Measurements from ENCODE around the gene CYP1B1. TPM values are rescaled to one million over a fixed set of nuclear protein-coding genes. Genes with fewer than 3 reads are reported as not detected.
A peak's percentile ranks its signal among the peaks of the same experiment; 100 is the strongest.

The CYP1B1 gene
- total RNA-seq, 4 donors from 2014 or later = 2.5 to 29.1 (median 9.7) TPM

- intact Hi-C loops (cut with DNase I; ENCODE audit: low total_unique reads) = loop anchor here (5.0 kb wide), 2 partner anchors 94 to 196 kb away; no protein-coding TSS in a partner anchor
- no peaks in the 10 kb centered on the region for H3K36me3 ChIP-seq
- peaks cover 33 to 41% (median 37%) of the 10 kb centered on the region in 3 donors for H3K27me3 ChIP-seq
- in situ Hi-C loops (cut with MboI; ENCODE audit: low sequenced_read_pairs in 4 of 4) = no loop called here
- ATAC-seq (peak; percentile 40 to 66), DNase-seq (peak; percentile 36 to 49)
- peak overlapping the region; percentile 59 to 72 (median 66) for H3K4me3 ChIP-seq
- H3K9me3 ChIP-seq = no peaks in the 10 kb centered on the region
- peaks cover 0 to 18% of the 10 kb centered on the region in 2 donors for H3K4me1 ChIP-seq
- TF ChIP-seq CTCF (IDR thresholded peaks at IDR 0.05 in 4 of 5, conservative IDR thresholded peaks at IDR 0.05 in 1 of 5) = peak in 3 of 5 experiments; percentile 18 to 39 (median 27)
- TF ChIP-seq POLR2A (IDR thresholded peaks at IDR 0.05) = no peak
- peak overlapping the region; percentile 64 to 75 (median 73) for H3K27ac ChIP-seq
These were observed 280 bp upstream of the CYP1B1 start for GRCh38 chr2:38076152-38076709.

- intact Hi-C loops (cut with DNase I; ENCODE audit: low total_unique reads) = loop anchor here (5.0 kb wide), 2 partner anchors 93 to 197 kb away; no protein-coding TSS in a partner anchor
- H3K9me3 ChIP-seq = no peaks in the 10 kb centered on the region
- H3K4me3 ChIP-seq = peak overlapping the region; percentile 59 to 72 (median 66)
- peak overlapping the region; percentile 64 to 75 (median 73) for H3K27ac ChIP-seq
- in situ Hi-C loops (cut with MboI; ENCODE audit: low sequenced_read_pairs in 4 of 4) = no loop called here
- H3K36me3 ChIP-seq = no peaks in the 10 kb centered on the region
- DNase-seq (no peak), ATAC-seq (no peak)
- H3K27me3 ChIP-seq = peaks cover 33 to 37% (median 37%) of the 10 kb centered on the region in 3 donors
- H3K4me1 ChIP-seq = peaks cover 0 to 18% of the 10 kb centered on the region in 2 donors
- TF ChIP-seq POLR2A (IDR thresholded peaks at IDR 0.05) (no peak), CTCF (IDR thresholded peaks at IDR 0.05 in 4 of 5, conservative IDR thresholded peaks at IDR 0.05 in 1 of 5) (no peak)
These were observed 1.0 kb downstream of the CYP1B1 start for GRCh38 chr2:38074764-38075506.

- Histone ChIP-seq H3K36me3 (no peaks in the 10 kb centered on the region), H3K27me3 (peaks cover 33 to 37% (median 37%) of the 10 kb centered on the region in 3 donors), H3K4me1 (peaks cover 0 to 18% of the 10 kb centered on the region in 2 donors), H3K9me3 (no peaks in the 10 kb centered on the region), H3K27ac (peak overlapping the region; percentile 41 to 58 (median 52)), H3K4me3 (peak overlapping the region; percentile 59 to 72 (median 66))
- in situ Hi-C loops (cut with MboI; ENCODE audit: low sequenced_read_pairs in 4 of 4) (no loop called here), intact Hi-C loops (cut with DNase I; ENCODE audit: low total_unique reads) (no loop called here)
- no peak for TF ChIP-seq POLR2A (IDR thresholded peaks at IDR 0.05)
- TF ChIP-seq CTCF (IDR thresholded peaks at IDR 0.05 in 4 of 5, conservative IDR thresholded peaks at IDR 0.05 in 1 of 5) = no peak
- ATAC-seq (no peak), DNase-seq (no peak)
These were observed 1.7 kb downstream of the CYP1B1 start for GRCh38 chr2:38074058-38074763.

- H3K4me1 ChIP-seq = peaks cover 0 to 18% of the 10 kb centered on the region in 2 donors
These were observed 2.5 kb downstream of the CYP1B1 start for GRCh38 chr2:38073211-38074057.

More at GRCh38 chr2:38073211-38074057, 2.5 kb downstream of the CYP1B1 start:
- no peak for TF ChIP-seq POLR2A (IDR thresholded peaks at IDR 0.05)
- no peak for TF ChIP-seq CTCF (IDR thresholded peaks at IDR 0.05 in 4 of 5, conservative IDR thresholded peaks at IDR 0.05 in 1 of 5)
- in situ Hi-C loops (cut with MboI; ENCODE audit: low sequenced_read_pairs in 4 of 4) (no loop called here), intact Hi-C loops (cut with DNase I; ENCODE audit: low total_unique reads) (no loop called here)
- ATAC-seq = no peak
- peak overlapping the region; percentile 59 to 72 (median 66) for H3K4me3 ChIP-seq
- DNase-seq = peak in 1 of 2 donors; percentile 31
- H3K9me3 ChIP-seq = no peaks in the 10 kb centered on the region
- no peaks in the 10 kb centered on the region for H3K36me3 ChIP-seq
- H3K27me3 ChIP-seq = peaks cover 29 to 37% (median 35%) of the 10 kb centered on the region in 3 donors
- H3K27ac ChIP-seq = peak overlapping the region; percentile 41 to 58 (median 52)

Data from gastrocnemius medialis (tissue), 4 donors.